ENCODE results near the gene TMEM119. TPM values are rescaled to one million over a fixed set of nuclear protein-coding genes. Genes with fewer than 3 reads are reported as not detected.

TMEM119 gene
- total and polyA plus RNA-seq, 10 of the 15 experiments (the other 5 are each of a cell fraction or from before 2014, with no cell fraction given): 0.11 to 0.44 (median 0.19) TPM; not detected in 5

GRCh38 chr12:108640802-108641445 is 43.0 kb upstream of the TMEM119 start (continued):
- no peak for TF ChIP-seq POLR2AphosphoS2 (IDR thresholded peaks at IDR 0.05; ENCODE audit: low read depth, low read length)
- no peak for TF ChIP-seq BACH1 (IDR thresholded peaks at IDR 0.05; ENCODE audit: borderline replicate concordance)
- peak; percentile 54 for TF ChIP-seq RUNX3 (IDR thresholded peaks at IDR 0.05; ENCODE audit: low read length)
- TF ChIP-seq SRF (IDR thresholded peaks at IDR 0.05; ENCODE audit: low read depth in 2 of 2, low read length in 2 of 2): no peak
- TF ChIP-seq POLR2A (IDR thresholded peaks at IDR 0.05; ENCODE audit: low read depth, low read length): no peak
- no peak; the same call in 1 of the 2 replicates for TF ChIP-seq IKZF1 (conservative IDR thresholded peaks at IDR 0.05)
- TF ChIP-seq STAT3 (IDR thresholded peaks at IDR 0.05; ENCODE audit: low read depth, low read length): no peak
- no peak for TF ChIP-seq LARP7 (IDR thresholded peaks at IDR 0.05)
- TF ChIP-seq MTA3 (IDR thresholded peaks at IDR 0.05; ENCODE audit: borderline replicate concordance, low read length): 0 out of 2 replicates have a peak, but pooled peaks have one; percentile 40

GRCh38 chr12:108638997-108639822 is 41.3 kb upstream of the TMEM119 start:
- Histone ChIP-seq H3K4me3 (no peak overlapping the region), H2AFZ (ENCODE audit: control insufficient read depth, low read depth, low read length) (no peak overlapping the region), H3K4me1 (ENCODE audit: control insufficient read depth, insufficient read depth, low read length) (peaks cover 71% of the 10 kb centered on the region), H3K79me2 (ENCODE audit: control insufficient read depth, insufficient read depth, low read length) (peaks cover 11% of the 10 kb centered on the region), H4K20me1 (ENCODE audit: control insufficient read depth, insufficient read depth) (no peaks in the 10 kb centered on the region), H3K9ac (ENCODE audit: control insufficient read depth, insufficient read depth, low read length) (no peak overlapping the region), H3K9me3 (replicated peaks; ENCODE audit: control insufficient read depth, insufficient read depth, low read length) (no peaks in the 10 kb centered on the region), H3K27me3 (replicated peaks in 1 of 2; ENCODE audit: control insufficient read depth in 2 of 2, insufficient read depth in 2 of 2, low read length in 1 of 2) (no peaks in the 10 kb centered on the region), H3K36me3 (ENCODE audit: control insufficient read depth in 2 of 2, insufficient read depth in 2 of 2, low read length in 1 of 2) (no peaks in the 10 kb centered on the region; a peak in 2 of 4 replicates), H3K4me2 (ENCODE audit: control insufficient read depth, insufficient read depth) (peak overlapping the region; percentile 34), H3K27ac (ENCODE audit: control insufficient read depth, insufficient read depth) (no peak overlapping the region)
- ATAC-seq (no peak), DNase-seq (ENCODE audit: low read depth, low spot score) (no peak), FAIRE-seq (no peak)
- POLR2A ChIA-PET: interaction anchor here (1.2 to 10.5 kb wide), 6 partner anchors 9 to 218 kb away, joined by 3 to 199 read pairs (median 9); partner anchors contain the start of gene SSH1
- 98% methylated on average over 11 of the region's 11 CpGs for WGBS (ENCODE audit: insufficient coverage, insufficient replicate concordance, low lambda C conversion rate, missing lambda C conversion rate)
- SMC1A ChIA-PET (ENCODE audit: uncharacterized antibody, unreplicated experiment): interaction anchor here (0.9 to 16.7 kb wide), 15 partner anchors 8 to 309 kb away, joined by 3 to 397 read pairs (median 4); partner anchors contain the start of genes ISCU and SART3
- CTCF ChIA-PET: interaction anchor here (0.5 to 17.2 kb wide), 7 partner anchors 9 to 187 kb away, joined by 3 to 244 read pairs (median 5); partner anchors contain the start of gene ISCU
- RAD21 ChIA-PET (ENCODE audit: unreplicated experiment): interaction anchor here (0.7 to 17.3 kb wide), 7 partner anchors 8 to 184 kb away, joined by 3 to 413 read pairs (median 6); partner anchors contain the start of genes ISCU and SART3
- in situ Hi-C loops (cut with MboI): loop anchor here (10.0 kb wide), 1 partner anchor 456 kb away; the partner anchor contains the start of genes ALKBH2 and UNG
- intact Hi-C loops (cut with micrococcal nuclease; ENCODE audit: unreplicated experiment): loop anchor here (10.0 kb wide), 2 partner anchors 304 to 456 kb away; partner anchors contain the start of genes ALKBH2, CMKLR1 and UNG
- BruUV-seq (replicated peaks): no TSS peak
- no peak for TF ChIP-seq CUX1 (IDR thresholded peaks at IDR 0.05; ENCODE audit: insufficient replicate concordance, low read depth, low read length)
- TF ChIP-seq CHD4 (IDR thresholded peaks at IDR 0.05): no peak
- TF ChIP-seq E2F4 (IDR thresholded peaks at IDR 0.05; ENCODE audit: low read depth, low read length): no peak
- no peak for TF ChIP-seq KDM1A (IDR thresholded peaks at IDR 0.05; ENCODE audit: borderline replicate concordance)
- no peak for TF ChIP-seq POLR2AphosphoS2 (IDR thresholded peaks at IDR 0.05; ENCODE audit: low read depth, low read length)
- TF ChIP-seq ZZZ3 (IDR thresholded peaks at IDR 0.05; ENCODE audit: control insufficient read depth, insufficient read length, low read depth): no peak
- no peak for TF ChIP-seq NR2C2 (IDR thresholded peaks at IDR 0.05; ENCODE audit: borderline replicate concordance, control insufficient read depth, insufficient read length, low read depth)

Data from GM12878 (cell line).